HEK293 (cell line): Measurements from ENCODE around the gene RHOF.
A peak's percentile ranks its signal among the peaks of the same experiment; 100 is the strongest.

ENCODE experiments used
- IKZF3 ChIP-seq: fragments of 450-650 bp; IDR thresholded peaks from 2 replicates; pipeline ENCODE4 v1.5.0; 2018; ENCODE audit warnings: missing biosample characterization, mild to moderate bottlenecking, missing genetic modification characterization, moderate library complexity
- KLF17 ChIP-seq: fragments of 450-650 bp; formaldehyde crosslinking; IDR thresholded peaks from 2 replicates; pipeline ENCODE4 v1.5.1; 2016; ENCODE audit warnings: missing biosample characterization, missing genetic modification characterization
- MZF1 ChIP-seq: fragments of 450-650 bp; formaldehyde crosslinking; IDR thresholded peaks from 2 replicates; pipeline ENCODE4 v1.5.1; 2017; ENCODE audit warnings: missing biosample characterization, missing genetic modification characterization, borderline replicate concordance
- PBX3 ChIP-seq: sonication (generic); formaldehyde crosslinking; IDR thresholded peaks from 2 replicates; pipeline ENCODE4 v1.8.1; 2022; ENCODE audit warnings: mild to moderate bottlenecking, moderate library complexity, missing genetic modification reagents
- PRDM1 ChIP-seq: fragments of 450-650 bp; formaldehyde crosslinking; IDR thresholded peaks from 2 replicates; pipeline ENCODE4; 2016; ENCODE audit warnings: missing biosample characterization, missing genetic modification characterization
- PRDM10 ChIP-seq: fragments of 450-650 bp; formaldehyde crosslinking; IDR thresholded peaks from 2 replicates; pipeline ENCODE4 v1.5.1; 2016; ENCODE audit warnings: missing biosample characterization, missing genetic modification characterization
- PRDM4 ChIP-seq: fragments of 450-650 bp; formaldehyde crosslinking; IDR thresholded peaks from 2 replicates; pipeline ENCODE4 v1.5.1; 2017; ENCODE audit warnings: missing biosample characterization, missing genetic modification characterization
- REST ChIP-seq: fragments of 450-650 bp; formaldehyde crosslinking; IDR thresholded peaks from 2 replicates; pipeline ENCODE4 v1.5.1; 2016; ENCODE audit warnings: missing biosample characterization, missing genetic modification characterization
- SCRT1 ChIP-seq: fragments of 450-650 bp; formaldehyde crosslinking; IDR thresholded peaks from 2 replicates; pipeline ENCODE4 v1.5.1; 2016; ENCODE audit warnings: missing biosample characterization, missing genetic modification characterization, borderline replicate concordance
- SETDB1 ChIP-seq: IDR thresholded peaks from one replicate; pipeline ENCODE4 v1.6.1; 2017; ENCODE audit warnings: mild to moderate bottlenecking, low read length, moderate library complexity, mixed read lengths; ENCODE audit not compliant: insufficient read length
- SP2 ChIP-seq: fragments of 450-650 bp; formaldehyde crosslinking; IDR thresholded peaks from 2 replicates; pipeline ENCODE4 v1.5.1; 2016; ENCODE audit warnings: missing biosample characterization, missing genetic modification characterization
- SP3 ChIP-seq: fragments of 450-650 bp; formaldehyde crosslinking; IDR thresholded peaks from 2 replicates; pipeline ENCODE4 v1.5.1; 2016; ENCODE audit warnings: missing biosample characterization, missing genetic modification characterization
- ZBTB17 ChIP-seq: fragments of 450-650 bp; formaldehyde crosslinking; IDR thresholded peaks from 2 replicates; pipeline ENCODE4 v1.5.1; 2016; ENCODE audit warnings: missing biosample characterization, missing genetic modification characterization
- ZBTB8A ChIP-seq: fragments of 450-650 bp; formaldehyde crosslinking; IDR thresholded peaks from 2 replicates; pipeline ENCODE4 v1.5.1; 2016; ENCODE audit warnings: missing biosample characterization, missing genetic modification characterization
- ZEB2 ChIP-seq: fragments of 450-650 bp; formaldehyde crosslinking; IDR thresholded peaks from 2 replicates; pipeline ENCODE4 v1.5.1; 2016; ENCODE audit warnings: missing biosample characterization, missing genetic modification characterization
- ZNF184 ChIP-seq: fragments of 450-650 bp; IDR thresholded peaks from 2 replicates; pipeline ENCODE4 v1.5.1; 2018; ENCODE audit warnings: missing biosample characterization, mild to moderate bottlenecking, missing genetic modification characterization
- ZNF19 ChIP-seq: fragments of 450-650 bp; formaldehyde crosslinking; IDR thresholded peaks from 2 replicates; pipeline ENCODE4; 2016; ENCODE audit warnings: missing biosample characterization, missing genetic modification characterization, low read depth
- ZNF221 ChIP-seq: fragments of 450-650 bp; formaldehyde crosslinking; IDR thresholded peaks from 2 replicates; pipeline ENCODE4 v1.5.1; 2017; ENCODE audit warnings: missing biosample characterization, missing genetic modification characterization, borderline replicate concordance
- ZNF248 ChIP-seq: fragments of 450-650 bp; formaldehyde crosslinking; IDR thresholded peaks from 2 replicates; pipeline ENCODE4 v1.5.1; 2017; ENCODE audit warnings: missing biosample characterization, missing genetic modification characterization
- ZNF274 ChIP-seq, 2 experiments: fragments of 200-500 bp in 1 of 2; fragments of 450-650 bp in 1 of 2; sonication (Bioruptor generic) in 1 of 2; formaldehyde crosslinking in 1 of 2; IDR thresholded peaks; 2 replicates each; pipeline versions ENCODE4 v1.5.1 to v1.6.1; 2014 to 2016; ENCODE audit warnings: borderline replicate concordance in 1 of 2, inconsistent platforms in 1 of 2, low read length in 1 of 2, missing biosample characterization in 1 of 2, missing genetic modification characterization in 1 of 2
- ZNF426 ChIP-seq: fragments of 450-650 bp; formaldehyde crosslinking; IDR thresholded peaks from 2 replicates; pipeline ENCODE4 v1.5.1; 2017; ENCODE audit warnings: missing biosample characterization, missing genetic modification characterization, mild to moderate bottlenecking, inconsistent platforms, moderate library complexity
- ZNF510 ChIP-seq: fragments of 450-650 bp; formaldehyde crosslinking; IDR thresholded peaks from 2 replicates; pipeline ENCODE4 v1.5.1; 2018; ENCODE audit warnings: mild to moderate bottlenecking, missing genetic modification characterization, missing biosample characterization; ENCODE audit not compliant: insufficient replicate concordance
- ZNF514 ChIP-seq: fragments of 450-650 bp; formaldehyde crosslinking; IDR thresholded peaks from 2 replicates; pipeline ENCODE4 v1.5.1; 2016; ENCODE audit warnings: missing biosample characterization, missing genetic modification characterization
- TF ChIP-seq, protein P1 (sequence below): fragments of 450-650 bp; formaldehyde crosslinking; IDR thresholded peaks from 2 replicates; pipeline ENCODE4 v1.5.1; 2016; ENCODE audit warnings: missing biosample characterization, missing genetic modification characterization

RHOF gene

DNA sequence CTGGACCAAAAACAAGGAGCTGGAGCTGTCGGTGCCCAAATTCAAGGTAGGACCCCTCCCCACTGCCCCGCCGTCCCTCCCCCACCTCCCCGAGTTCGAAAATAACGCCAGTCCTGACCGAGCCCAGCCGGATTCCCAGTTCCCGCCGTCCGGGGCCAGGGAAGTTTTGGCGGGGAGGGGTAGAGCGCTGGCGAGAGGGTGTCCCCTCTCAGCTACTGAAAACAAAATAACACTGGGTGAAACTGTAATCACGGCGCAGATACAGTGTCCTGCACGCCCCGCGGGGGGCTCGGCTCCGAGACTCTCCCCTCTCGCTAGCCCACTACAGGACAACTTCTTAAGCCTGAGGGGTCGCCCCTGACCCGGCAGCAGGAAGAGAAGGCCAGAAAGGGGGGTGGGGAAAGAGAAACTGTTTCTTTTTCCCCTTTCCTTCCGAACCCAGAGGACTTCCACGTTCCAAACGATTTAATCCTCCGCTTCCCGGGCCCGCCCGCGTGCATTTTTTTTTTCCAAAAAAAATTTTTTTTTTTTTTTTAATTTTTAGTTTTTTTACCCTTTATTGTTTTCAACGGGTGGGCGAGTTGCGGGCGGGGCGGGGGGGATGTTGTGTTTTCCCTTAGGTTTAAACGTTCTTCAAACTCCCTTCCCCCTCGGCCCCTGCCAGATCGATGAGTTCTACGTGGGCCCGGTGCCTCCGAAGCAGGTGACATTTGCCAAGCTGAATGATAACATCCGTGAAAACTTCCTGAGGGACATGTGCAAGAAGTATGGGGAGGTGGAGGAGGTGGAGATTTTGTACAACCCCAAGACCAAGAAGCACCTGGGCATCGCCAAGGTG is 11.9 kb upstream of the RHOF start (continued):
- TF ChIP-seq REST (tag by site-specific recombination): no peak
- peak; percentile 57 for TF ChIP-seq ZEB2 (tag by site-specific recombination)
- peak; percentile 41 for TF ChIP-seq ZBTB8A (tag by site-specific recombination)
- peak; percentile 59; the same call in 1 of the 2 replicates for TF ChIP-seq ZBTB17 (tag by site-specific recombination)
- TF ChIP-seq IKZF3 (tag by site-specific recombination): peak; percentile 58; the same call in 1 of the 2 replicates
- TF ChIP-seq ZNF514 (tag by site-specific recombination): no peak
- TF ChIP-seq PBX3: no peak
- TF ChIP-seq ZNF510 (tag by site-specific recombination): no peak
- no peak for TF ChIP-seq SETDB1
- TF ChIP-seq, protein P1, sequence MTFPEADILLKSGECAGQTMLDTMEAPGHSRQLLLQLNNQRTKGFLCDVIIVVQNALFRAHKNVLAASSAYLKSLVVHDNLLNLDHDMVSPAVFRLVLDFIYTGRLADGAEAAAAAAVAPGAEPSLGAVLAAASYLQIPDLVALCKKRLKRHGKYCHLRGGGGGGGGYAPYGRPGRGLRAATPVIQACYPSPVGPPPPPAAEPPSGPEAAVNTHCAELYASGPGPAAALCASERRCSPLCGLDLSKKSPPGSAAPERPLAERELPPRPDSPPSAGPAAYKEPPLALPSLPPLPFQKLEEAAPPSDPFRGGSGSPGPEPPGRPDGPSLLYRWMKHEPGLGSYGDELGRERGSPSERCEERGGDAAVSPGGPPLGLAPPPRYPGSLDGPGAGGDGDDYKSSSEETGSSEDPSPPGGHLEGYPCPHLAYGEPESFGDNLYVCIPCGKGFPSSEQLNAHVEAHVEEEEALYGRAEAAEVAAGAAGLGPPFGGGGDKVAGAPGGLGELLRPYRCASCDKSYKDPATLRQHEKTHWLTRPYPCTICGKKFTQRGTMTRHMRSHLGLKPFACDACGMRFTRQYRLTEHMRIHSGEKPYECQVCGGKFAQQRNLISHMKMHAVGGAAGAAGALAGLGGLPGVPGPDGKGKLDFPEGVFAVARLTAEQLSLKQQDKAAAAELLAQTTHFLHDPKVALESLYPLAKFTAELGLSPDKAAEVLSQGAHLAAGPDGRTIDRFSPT (tag by site-specific recombination): no peak
- TF ChIP-seq SCRT1 (tag by site-specific recombination): no peak
- TF ChIP-seq KLF17: no peak
- no peak for TF ChIP-seq ZNF426 (tag by site-specific recombination)
- TF ChIP-seq ZNF274 (IDR thresholded peaks at IDR 0.05; ENCODE audit: low read length): no peak
- no peak for TF ChIP-seq ZNF274 (tag by site-specific recombination; IDR thresholded peaks at IDR 0.05; ENCODE audit: borderline replicate concordance)
- no peak for TF ChIP-seq SP3 (tag by site-specific recombination)
- peak; percentile 100 for TF ChIP-seq PRDM4 (tag by site-specific recombination)
- TF ChIP-seq SP2 (tag by site-specific recombination): peak; percentile 23; the same call in 1 of the 2 replicates
- no peak for TF ChIP-seq ZNF248
- TF ChIP-seq ZNF19 (tag by site-specific recombination): no peak
- no peak for TF ChIP-seq ZNF221 (tag by site-specific recombination)
- TF ChIP-seq MZF1 (tag by site-specific recombination): no peak
- no peak for TF ChIP-seq ZNF184 (tag by site-specific recombination)
- peak; percentile 83 for TF ChIP-seq PRDM1 (tag by site-specific recombination)
- TF ChIP-seq PRDM10 (tag by site-specific recombination): peak; percentile 94
